GM12874 (cell line): ENCODE measurements around the gene USP19.

Experiments
- CTCF ChIP-seq: IDR thresholded peaks from 2 replicates; pipeline ENCODE4 v1.5.1; 2011; ENCODE audit warnings: low read depth, mild to moderate bottlenecking, control low read depth, low read length, moderate library complexity; ENCODE audit not compliant: insufficient read depth

Gene USP19

GRCh38 chr3:49151610-49152009 lies 31.0 kb upstream of the USP19 start:
- no peak for TF ChIP-seq CTCF

- no peak for TF ChIP-seq CTCF
Measured at GRCh38 chr3:49148159-49148558, 27.5 kb upstream of the USP19 start.

- no peak for TF ChIP-seq CTCF
Measured at GRCh38 chr3:49140080-49140479, 19.5 kb upstream of the USP19 start.

GRCh38 chr3:49135499-49135898 lies 14.9 kb upstream of the USP19 start:
- no peak for TF ChIP-seq CTCF

- TF ChIP-seq CTCF, result no peak
Measured at GRCh38 chr3:49134471-49135265, 14.0 kb upstream of the USP19 start.

- TF ChIP-seq CTCF, result no peak
Measured at GRCh38 chr3:49133226-49133951, 12.8 kb upstream of the USP19 start.

GRCh38 chr3:49132437-49133225 lies 12.0 kb upstream of the USP19 start, which contains the start of gene LAMB2:
Gene LAMB2, minus strand, starts transcription at chr3:49133050. Its CDS starts 183 bp downstream, at chr3:49132867.
- no peak for TF ChIP-seq CTCF
